ENCODE measurements around the gene GALR1.
A peak's percentile ranks its signal among the peaks of the same experiment; 100 is the strongest.
"Not testable (repeated sequence)": the region's sequence is repeated elsewhere in the genome, so short reads cannot be mapped to it uniquely, and the experiment has no call there.

The GALR1 gene

DNA sequence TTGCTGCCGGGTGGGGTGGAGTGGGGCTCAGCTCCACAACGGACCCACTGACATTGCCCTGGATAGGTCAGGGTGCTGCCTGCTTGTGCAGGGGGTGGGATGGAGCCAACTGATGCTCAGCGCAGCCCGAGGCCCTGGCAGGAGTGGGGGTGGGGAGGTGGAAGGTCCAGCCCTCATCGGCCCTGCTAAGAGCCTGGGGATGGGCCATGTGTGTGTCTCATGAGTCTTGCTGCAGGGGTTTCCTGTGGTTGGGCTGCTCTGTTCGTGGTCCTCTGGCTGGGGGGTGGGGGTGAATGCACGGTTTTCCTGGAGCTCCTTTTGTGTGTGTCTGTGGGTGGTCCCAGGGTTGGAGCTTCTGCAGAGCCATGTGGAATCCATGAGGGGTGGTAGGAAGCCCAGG, 39.4 kb upstream of the GALR1 start:
- Histone ChIP-seq H3K36me3 (no peaks in the 10 kb centered on the region), H3K9ac (no peak overlapping the region), H3K4me1 (peaks cover 37% of the 10 kb centered on the region), H4K20me1 (no peaks in the 10 kb centered on the region), H3K9me3 (no peaks in the 10 kb centered on the region), H3K27me3 (no peaks in the 10 kb centered on the region), H3K4me2 (peak overlapping the region; percentile 77), H3K27ac (peak overlapping the region; percentile 61), H3K4me3 (0 out of 2 replicates have a peak overlapping the region, but pooled peaks have one; percentile 6)
- no peak for TF ChIP-seq Cebpa-rat (IDR thresholded peaks at IDR 0.05)

DNA sequence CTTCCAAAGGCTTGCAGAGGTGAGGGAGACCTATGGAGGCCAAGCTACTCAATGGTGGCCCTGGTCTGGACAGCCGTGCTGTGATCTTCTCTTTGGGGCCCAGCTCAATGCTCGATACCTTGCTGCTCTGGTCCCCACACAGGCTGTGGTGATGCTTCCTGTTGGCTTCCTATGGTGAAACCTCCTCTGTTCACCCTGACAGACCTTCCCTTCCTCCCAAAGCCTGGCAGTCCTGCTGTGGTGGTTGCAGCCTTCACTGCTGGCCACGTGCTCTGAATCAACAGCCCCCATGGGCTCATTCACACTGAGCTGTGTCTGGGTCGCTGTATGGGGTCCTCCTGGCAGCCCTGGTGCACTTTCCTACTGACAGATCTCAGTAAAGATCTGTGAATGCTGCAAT, 31.0 kb upstream of the GALR1 start:
- Histone ChIP-seq H3K4me3 (no peak overlapping the region), H3K9me3 (no peaks in the 10 kb centered on the region), H3K27me3 (no peaks in the 10 kb centered on the region), H3K4me2 (no peak overlapping the region), H4K20me1 (no peaks in the 10 kb centered on the region), H3K4me1 (0 out of 2 replicates have a peak, but pooled peaks cover 4% of the 10 kb centered on the region), H3K36me3 (no peaks in the 10 kb centered on the region), H3K27ac (no peak overlapping the region), H3K9ac (no peak overlapping the region)
- no peak for TF ChIP-seq Cebpa-rat (IDR thresholded peaks at IDR 0.05)

DNA sequence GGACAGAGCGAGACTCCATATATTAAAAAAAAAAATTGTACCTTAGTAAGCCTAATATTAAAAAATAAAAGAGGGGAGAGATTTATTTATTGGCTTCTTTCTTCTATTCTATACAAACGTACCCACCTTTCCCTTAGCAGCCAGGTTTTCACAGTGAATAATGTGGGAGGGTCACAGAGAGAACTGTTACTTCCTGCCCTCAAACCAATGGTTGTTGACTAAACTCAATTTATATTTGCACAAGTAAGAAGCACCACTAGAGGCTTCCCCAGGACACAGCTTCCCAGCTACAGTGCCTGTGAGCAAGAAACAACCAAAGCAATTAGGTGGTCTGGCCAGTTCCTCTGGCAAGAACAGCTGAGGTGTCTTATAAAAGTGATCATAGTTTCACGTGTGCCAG, 28.9 kb upstream of the GALR1 start:
- Histone ChIP-seq H3K4me1 (0 out of 2 replicates have a peak, but pooled peaks cover 4% of the 10 kb centered on the region), H3K27me3 (no peaks in the 10 kb centered on the region), H3K9ac (no peak overlapping the region), H3K9me3 (no peaks in the 10 kb centered on the region), H3K36me3 (no peaks in the 10 kb centered on the region), H4K20me1 (no peaks in the 10 kb centered on the region), H3K4me3 (no peak overlapping the region), H3K27ac (no peak overlapping the region), H3K4me2 (no peak overlapping the region)
- no peak for TF ChIP-seq Cebpa-rat (IDR thresholded peaks at IDR 0.05)

DNA sequence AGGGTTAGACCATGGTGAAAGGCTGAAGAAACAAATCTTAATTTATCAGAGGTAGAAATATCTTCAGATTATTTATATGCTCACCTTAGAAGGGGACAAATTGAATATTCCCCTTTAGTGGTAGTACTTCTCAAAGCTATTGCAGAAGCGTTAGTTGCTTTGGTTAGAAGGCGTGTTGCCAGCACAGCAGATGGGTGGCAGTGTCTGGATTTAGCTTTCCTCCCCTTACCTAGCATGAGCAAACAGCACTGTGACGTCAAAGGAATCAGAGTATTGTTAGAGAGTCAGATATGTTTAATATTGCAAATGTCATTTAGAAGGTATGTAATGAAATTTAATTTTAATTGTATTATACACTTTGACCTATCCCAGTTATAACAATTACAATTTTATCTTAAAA, 27.2 kb upstream of the GALR1 start:
- Histone ChIP-seq H3K27me3 (no peaks in the 10 kb centered on the region), H3K36me3 (no peaks in the 10 kb centered on the region), H3K4me3 (no peak overlapping the region), H3K9ac (no peak overlapping the region), H4K20me1 (no peaks in the 10 kb centered on the region), H3K4me1 (0 out of 2 replicates have a peak, but pooled peaks cover 4% of the 10 kb centered on the region), H3K4me2 (no peak overlapping the region), H3K9me3 (no peaks in the 10 kb centered on the region), H3K27ac (no peak overlapping the region)
- no peak for TF ChIP-seq Cebpa-rat (IDR thresholded peaks at IDR 0.05)

GRCh38 chr18:77223221-77223639, 26.4 kb upstream of the GALR1 start:
- Histone ChIP-seq H3K27me3 (no peaks in the 10 kb centered on the region), H3K9me3 (no peaks in the 10 kb centered on the region), H3K36me3 (no peaks in the 10 kb centered on the region), H3K27ac (no peak overlapping the region), H3K9ac (no peak overlapping the region), H3K4me3 (no peak overlapping the region), H3K4me2 (no peak overlapping the region), H4K20me1 (no peaks in the 10 kb centered on the region), H3K4me1 (0 out of 2 replicates have a peak, but pooled peaks cover 4% of the 10 kb centered on the region)
- TF ChIP-seq Cebpa-rat (IDR thresholded peaks at IDR 0.05): no peak

GRCh38 chr18:77223653-77224052, 26.0 kb upstream of the GALR1 start:
- no peaks in the 10 kb centered on the region for H3K9me3 ChIP-seq
- H3K27me3 ChIP-seq: no peaks in the 10 kb centered on the region
- TF ChIP-seq Cebpa-rat (IDR thresholded peaks at IDR 0.05): no peak
- H4K20me1 ChIP-seq: no peaks in the 10 kb centered on the region
- no peak overlapping the region for H3K27ac ChIP-seq
- H3K4me3 ChIP-seq: no peak overlapping the region
- no peak overlapping the region for H3K4me2 ChIP-seq
- no peak overlapping the region for H3K9ac ChIP-seq
- H3K36me3 ChIP-seq: no peaks in the 10 kb centered on the region
- H3K4me1 ChIP-seq: 0 out of 2 replicates have a peak, but pooled peaks cover 1% of the 10 kb centered on the region

GRCh38 chr18:77230645-77231044, 19.0 kb upstream of the GALR1 start:
- H3K27ac ChIP-seq: no peak overlapping the region
- no peaks in the 10 kb centered on the region for H3K27me3 ChIP-seq
- no peaks in the 10 kb centered on the region for H3K4me1 ChIP-seq
- H3K36me3 ChIP-seq: no peaks in the 10 kb centered on the region
- H3K9ac ChIP-seq: no peak overlapping the region
- H4K20me1 ChIP-seq: no peaks in the 10 kb centered on the region
- H3K4me2 ChIP-seq: no peak overlapping the region
- H3K9me3 ChIP-seq: no peaks in the 10 kb centered on the region
- no peak overlapping the region for H3K4me3 ChIP-seq
- no peak for TF ChIP-seq Cebpa-rat (IDR thresholded peaks at IDR 0.05)

DNA sequence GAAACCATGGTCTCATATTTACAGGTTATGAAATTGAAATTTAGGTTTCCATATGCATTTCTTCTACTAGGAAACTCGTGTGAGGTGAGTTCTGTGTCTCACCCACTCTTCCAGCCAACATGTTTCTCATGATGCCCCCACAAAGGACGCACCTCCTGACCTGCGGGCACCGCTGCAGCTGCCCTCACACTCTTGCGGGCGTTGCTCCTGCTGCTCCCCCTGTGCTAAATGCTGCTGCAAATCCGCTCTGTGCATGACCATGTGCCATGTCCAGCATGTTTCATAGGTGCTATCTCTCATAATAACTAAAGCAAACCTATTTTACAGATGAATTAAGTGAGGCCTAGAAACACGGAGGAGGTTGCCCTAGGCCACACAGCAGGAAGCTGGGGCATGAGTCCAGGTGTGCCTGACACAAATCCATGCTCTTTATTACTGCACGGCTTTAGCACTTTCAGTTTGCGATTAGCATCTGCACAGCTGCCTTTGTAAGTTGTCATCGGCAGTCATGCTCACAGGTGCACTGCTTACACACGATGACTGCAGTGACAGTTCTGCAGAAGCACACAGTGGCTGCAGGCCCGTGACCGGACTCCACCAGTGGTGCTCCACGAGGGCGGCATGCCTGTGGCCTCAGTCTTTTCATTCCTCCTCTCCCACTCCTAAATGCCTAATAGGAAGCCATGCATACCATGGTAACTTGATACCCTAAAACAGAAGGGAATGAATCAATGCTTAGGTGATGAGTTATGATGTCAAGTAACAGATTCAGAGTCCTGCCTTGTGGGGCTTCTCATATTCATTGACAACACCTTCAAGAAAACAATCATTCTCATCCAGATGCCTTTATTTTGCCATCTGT, 14.9 kb upstream of the GALR1 start:
- H3K4me3 ChIP-seq: no peak overlapping the region
- peaks cover 20% of the 10 kb centered on the region for H3K9me3 ChIP-seq
- no peaks in the 10 kb centered on the region for H4K20me1 ChIP-seq
- 0 out of 2 replicates have a peak, but pooled peaks cover 4% of the 10 kb centered on the region for H3K36me3 ChIP-seq
- H3K9ac ChIP-seq: no peak overlapping the region
- H3K27ac ChIP-seq: no peak overlapping the region
- H3K4me1 ChIP-seq: no peaks in the 10 kb centered on the region
- no peak for TF ChIP-seq Cebpa-rat (IDR thresholded peaks at IDR 0.05)
- no peak overlapping the region for H3K4me2 ChIP-seq
- no peaks in the 10 kb centered on the region for H3K27me3 ChIP-seq

GRCh38 chr18:77239285-77239684, 10.4 kb upstream of the GALR1 start:
- H3K4me3 ChIP-seq: peak overlapping the region; percentile 2; the same call in 1 of the 2 replicates
- not testable (repeated sequence) for H3K4me1 ChIP-seq, H3K9ac ChIP-seq, H4K20me1 ChIP-seq, H3K27ac ChIP-seq, H3K36me3 ChIP-seq, H3K4me2 ChIP-seq, H3K27me3 ChIP-seq
- peaks cover 45% of the 10 kb centered on the region for H3K9me3 ChIP-seq

DNA sequence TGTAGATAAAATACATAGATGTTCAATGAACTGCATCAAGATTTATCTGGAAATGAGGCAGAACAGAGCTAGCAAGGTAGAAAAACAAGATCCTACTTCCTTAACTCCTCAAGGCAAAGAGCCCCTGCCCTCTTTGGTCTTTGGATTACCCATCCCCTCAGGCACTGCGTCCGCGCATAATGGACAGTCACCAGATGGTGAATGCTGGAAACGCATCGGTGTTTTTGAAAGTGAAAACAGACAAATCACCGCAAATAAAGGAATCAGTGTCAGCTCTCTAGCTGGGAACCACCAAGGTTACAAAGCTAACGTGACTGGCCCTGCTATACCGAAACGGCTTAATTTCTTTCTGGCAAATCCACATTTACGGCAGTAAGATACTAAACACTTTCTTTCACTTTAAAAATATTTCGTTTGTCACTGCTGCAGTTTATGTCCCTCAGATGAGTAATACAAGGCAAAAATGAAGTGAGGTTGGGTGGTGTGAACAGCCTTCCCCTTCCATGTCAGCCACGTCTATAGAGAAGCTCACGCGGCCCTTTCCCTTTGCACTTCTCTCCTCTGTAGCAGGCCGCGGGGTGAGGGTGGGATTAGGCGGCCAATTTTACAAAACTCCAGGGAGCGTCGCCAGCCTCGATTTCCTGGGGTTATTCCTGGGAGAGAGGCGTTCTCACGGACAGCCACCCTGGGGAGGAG, 627 bp upstream of the GALR1 start:
- no peak overlapping the region for H3K9ac ChIP-seq
- peaks cover 53% of the 10 kb centered on the region for H3K9me3 ChIP-seq
- no peaks in the 10 kb centered on the region for H3K36me3 ChIP-seq
- H3K27ac ChIP-seq: no peak overlapping the region
- H4K20me1 ChIP-seq: no peaks in the 10 kb centered on the region
- TF ChIP-seq Cebpa-rat (IDR thresholded peaks at IDR 0.05): no peak
- no peak overlapping the region for H3K4me3 ChIP-seq
- no peaks in the 10 kb centered on the region for H3K4me1 ChIP-seq
- no peak overlapping the region for H3K4me2 ChIP-seq
- no peaks in the 10 kb centered on the region for H3K27me3 ChIP-seq

Measured in BLaER1 (cell line).